GM19452 (cell line): Measurements from ENCODE around the gene TUSC2.

Experiments
- ATAC-seq: cut with Tn5 transposase; IDR thresholded peaks from one replicate; pipeline ENCODE4 v1.9.1; 2021; ENCODE audit not compliant: unreplicated experiment

Gene TUSC2

GRCh38 chr3:50276762-50277101, 51.3 kb downstream of the TUSC2 start:
- no peak for ATAC-seq

- ATAC-seq, result no peak
These were observed 51.8 kb downstream of the TUSC2 start for GRCh38 chr3:50275996-50276761.

GRCh38 chr3:50275141-50275995, 52.7 kb downstream of the TUSC2 start:
- ATAC-seq, result no peak
